Measurements from ENCODE around the gene TMEM171.

The TMEM171 gene

GRCh38 chr5:73119451-73120157 lies 771 bp upstream of the TMEM171 start:
- peak in 2 of 56 donors; percentile 4 to 11 for DNase-seq

GRCh38 chr5:73121119-73121463 lies 716 bp downstream of the TMEM171 start:
- no peak for DNase-seq

- no peak for DNase-seq
Observed at GRCh38 chr5:73122875-73123810, 2.8 kb downstream of the TMEM171 start.

GRCh38 chr5:73125289-73125688 lies 4.9 kb downstream of the TMEM171 start:
- DNase-seq: no peak

- peak in 45 of 56 donors; percentile 5 to 80 (median 42) for DNase-seq
Observed at GRCh38 chr5:73126381-73126780, 6.0 kb downstream of the TMEM171 start.

GRCh38 chr5:73126957-73127356 lies 6.6 kb downstream of the TMEM171 start:
- no peak for DNase-seq

- DNase-seq: no peak
Observed at GRCh38 chr5:73129143-73129542, 8.8 kb downstream of the TMEM171 start.

GRCh38 chr5:73130811-73131210 lies 10.4 kb downstream of the TMEM171 start:
- DNase-seq: no peak

- DNase-seq: no peak
Observed at GRCh38 chr5:73131711-73132425, 11.5 kb downstream of the TMEM171 start.

- DNase-seq: no peak
Observed at GRCh38 chr5:73132759-73133158, 12.4 kb downstream of the TMEM171 start.

GRCh38 chr5:73135021-73135420 lies 14.6 kb downstream of the TMEM171 start:
- no peak for DNase-seq

- no peak for DNase-seq
Observed at GRCh38 chr5:73135429-73136054, 15.2 kb downstream of the TMEM171 start.

GRCh38 chr5:73136055-73136562 lies 15.7 kb downstream of the TMEM171 start:
- no peak for DNase-seq

- no peak for DNase-seq
Observed at GRCh38 chr5:73137563-73138530, 17.5 kb downstream of the TMEM171 start.

- no peak for DNase-seq
Observed at GRCh38 chr5:73139485-73139884, 19.1 kb downstream of the TMEM171 start.

- DNase-seq: no peak
Observed at GRCh38 chr5:73140801-73141200, 20.4 kb downstream of the TMEM171 start.

GRCh38 chr5:73142035-73142434 lies 21.7 kb downstream of the TMEM171 start:
- no peak for DNase-seq

- no peak for DNase-seq
Observed at GRCh38 chr5:73143716-73144115, 23.3 kb downstream of the TMEM171 start.

GRCh38 chr5:73149540-73149939 lies 29.2 kb downstream of the TMEM171 start:
- DNase-seq: no peak

- DNase-seq: no peak
Observed at GRCh38 chr5:73150876-73151275, 30.5 kb downstream of the TMEM171 start.

All from amygdala (tissue), 56 donors.